Neuronal stem cell (in vitro differentiated cells): ENCODE data around the gene TEX47.

Experiments
- DNase-seq: peaks from one replicate; pipeline ENCODE4 v3.0.0-alpha.2; 2013; ENCODE audit warnings: low spot score
- H2AFZ ChIP-seq: one replicate; pipeline ENCODE4 v1.6.1; 2013; ENCODE audit warnings: mild to moderate bottlenecking, low read length, inconsistent platforms
- H2AK5ac ChIP-seq: 2 replicates; pipeline ENCODE4 v1.6.1; 2013; ENCODE audit warnings: low read depth, mild to moderate bottlenecking, inconsistent platforms, low read length, moderate library complexity, mixed read lengths
- H2BK120ac ChIP-seq: 2 replicates; pipeline ENCODE4 v1.6.1; 2013; ENCODE audit warnings: low read depth, mild to moderate bottlenecking, inconsistent platforms, low read length, moderate library complexity, mixed read lengths
- H2BK12ac ChIP-seq: one replicate; pipeline ENCODE4 v1.6.1; 2013; ENCODE audit warnings: low read length, inconsistent platforms
- H2BK15ac ChIP-seq: 2 replicates; pipeline ENCODE4 v1.6.1; 2013; ENCODE audit warnings: mild to moderate bottlenecking, low read length, inconsistent platforms, mixed read lengths
- H2BK5ac ChIP-seq: one replicate; pipeline ENCODE4 v1.6.1; 2013; ENCODE audit warnings: inconsistent platforms, mild to moderate bottlenecking, low read length, moderate library complexity
- H3K14ac ChIP-seq: one replicate; pipeline ENCODE4 v1.6.1; 2013; ENCODE audit warnings: low read length, inconsistent platforms
- H3K18ac ChIP-seq: 2 replicates; pipeline ENCODE4 v1.6.1; 2013; ENCODE audit warnings: low read length, inconsistent platforms
- H3K23ac ChIP-seq: 2 replicates; pipeline ENCODE4 v1.6.1; 2013; ENCODE audit warnings: low read depth, mild to moderate bottlenecking, mixed read lengths, low read length, inconsistent platforms; ENCODE audit not compliant: poor library complexity
- H3K27ac ChIP-seq: replicated peaks from 3 replicates; pipeline ENCODE4 v1.5.1; 2013; ENCODE audit warnings: low read length, inconsistent platforms
- H3K27me3 ChIP-seq, 3 experiments: 2 replicates each; pipeline ENCODE4 v1.6.1; 2013; ENCODE audit warnings: low read length in 3 of 3, mild to moderate bottlenecking in 2 of 3, inconsistent platforms in 1 of 3, low read depth in 1 of 3, mixed read lengths in 1 of 3, moderate library complexity in 1 of 3; ENCODE audit not compliant: control insufficient read depth in 3 of 3, insufficient read depth in 3 of 3
- H3K36me3 ChIP-seq, 2 donors: replicated peaks in 1 of 2; 2 replicates each; pipeline ENCODE4 v1.6.1; 2013; ENCODE audit warnings: low read length in 2 of 2; ENCODE audit not compliant: control insufficient read depth in 2 of 2, insufficient read depth in 2 of 2
- H3K4ac ChIP-seq: 2 replicates; pipeline ENCODE4 v1.6.1; 2013; ENCODE audit warnings: inconsistent platforms, mild to moderate bottlenecking, low read length, moderate library complexity
- H3K4me1 ChIP-seq, 2 donors: 1 replicate in 1 of 2; 2 replicates in 1 of 2; pipeline ENCODE4 v1.6.1; 2013; ENCODE audit warnings: low read length in 2 of 2, low read depth in 1 of 2; ENCODE audit not compliant: control insufficient read depth in 2 of 2, insufficient read depth in 1 of 2
- H3K4me2 ChIP-seq: one replicate; pipeline ENCODE4 v1.6.1; 2013; ENCODE audit warnings: mild to moderate bottlenecking, low read length, inconsistent platforms; ENCODE audit not compliant: insufficient read depth, poor library complexity, severe bottlenecking
- H3K4me3 ChIP-seq, 2 donors: 2 replicates each; pipeline ENCODE4 v1.5.1; 2013; ENCODE audit warnings: low read length in 2 of 2, mild to moderate bottlenecking in 2 of 2, inconsistent platforms in 1 of 2, moderate library complexity in 1 of 2
- H3K79me1 ChIP-seq: one replicate; pipeline ENCODE4 v1.6.1; 2013; ENCODE audit warnings: low read depth, mild to moderate bottlenecking, inconsistent platforms, low read length, moderate library complexity
- H3K9ac ChIP-seq: one replicate; pipeline ENCODE4 v1.6.1; 2013; ENCODE audit warnings: mild to moderate bottlenecking, low read depth, low read length, inconsistent platforms; ENCODE audit not compliant: poor library complexity
- H3K9me3 ChIP-seq, 2 donors: replicated peaks in 1 of 2; 2 replicates each; pipeline versions ENCODE3 to v1.6.1; 2013; ENCODE audit warnings: low read length in 2 of 2, mild to moderate bottlenecking in 2 of 2, inconsistent platforms in 1 of 2, low read depth in 1 of 2, mixed read lengths in 1 of 2, moderate library complexity in 1 of 2; ENCODE audit not compliant: control insufficient read depth in 2 of 2, insufficient read depth in 1 of 2
- H4K8ac ChIP-seq: one replicate; pipeline ENCODE4 v1.6.1; 2013; ENCODE audit warnings: low read depth, mild to moderate bottlenecking, inconsistent platforms, low read length, moderate library complexity
- H4K91ac ChIP-seq: one replicate; pipeline ENCODE4 v1.6.1; 2013; ENCODE audit warnings: low read length, low read depth, mild to moderate bottlenecking, inconsistent platforms; ENCODE audit not compliant: poor library complexity
- WGBS, 2 donors: extraction: QIAGEN DNeasy Blood & Tissue Kit; methylation state at CpG; one replicate each; pipeline ENCODE4 v1.1.7; 2013; ENCODE audit warnings: missing lambda C conversion rate in 2 of 2, mixed read lengths in 1 of 2; ENCODE audit not compliant: insufficient read length in 2 of 2, insufficient replicate concordance in 1 of 2; ENCODE audit errors: extremely low coverage in 2 of 2; 5-methylcytosine and 5-hydroxymethylcytosine counted together

TEX47 gene

DNA sequence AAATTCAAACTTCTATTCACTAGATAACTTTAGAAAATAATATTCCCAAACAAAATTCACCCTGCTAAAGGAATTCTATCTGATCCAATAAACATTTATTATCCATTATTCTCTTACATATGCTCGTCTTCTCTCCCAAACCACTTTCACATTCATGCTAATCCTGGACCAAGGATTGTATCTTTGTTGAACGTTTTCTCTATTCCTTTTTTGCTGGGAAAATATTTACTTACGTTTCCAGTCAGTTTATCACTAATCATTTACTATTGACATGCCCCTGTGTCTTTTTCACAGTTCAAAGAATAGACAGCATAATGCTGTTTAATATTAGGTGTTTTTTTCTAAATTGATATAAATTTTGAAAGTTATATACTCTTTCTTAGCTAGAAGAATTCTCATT, 3.2 kb downstream of the TEX47 start:
- no peak overlapping the region for H2AK5ac ChIP-seq
- no peak overlapping the region for H2BK120ac ChIP-seq
- H3K4ac ChIP-seq: no peak overlapping the region
- no peak overlapping the region for H3K18ac ChIP-seq
- H4K8ac ChIP-seq: no peak overlapping the region
- no peak overlapping the region for H3K14ac ChIP-seq
- H3K4me1 ChIP-seq: no peaks in the 10 kb centered on the region
- H3K27me3 ChIP-seq: no peaks in the 10 kb centered on the region
- no peaks in the 10 kb centered on the region for H3K9me3 ChIP-seq
- no peak overlapping the region for H2BK5ac ChIP-seq
- no peaks in the 10 kb centered on the region for H3K36me3 ChIP-seq
- no peak overlapping the region for H3K4me3 ChIP-seq
- H3K9ac ChIP-seq: no peak overlapping the region
- H3K23ac ChIP-seq: no peak overlapping the region
- no peak overlapping the region for H4K91ac ChIP-seq
- no peaks in the 10 kb centered on the region for H3K79me1 ChIP-seq
- no peak overlapping the region for H2BK12ac ChIP-seq
- no peak for DNase-seq
- no peak overlapping the region for H3K27ac ChIP-seq
- H3K4me2 ChIP-seq: no peak overlapping the region
- H2BK15ac ChIP-seq: no peak overlapping the region
- H2AFZ ChIP-seq: no peak overlapping the region
- 100% methylated on average over 1 of the region's 3 CpGs; no CpG with 5 or more reads in 1 of the 2 donors for WGBS, 2 donors

DNA sequence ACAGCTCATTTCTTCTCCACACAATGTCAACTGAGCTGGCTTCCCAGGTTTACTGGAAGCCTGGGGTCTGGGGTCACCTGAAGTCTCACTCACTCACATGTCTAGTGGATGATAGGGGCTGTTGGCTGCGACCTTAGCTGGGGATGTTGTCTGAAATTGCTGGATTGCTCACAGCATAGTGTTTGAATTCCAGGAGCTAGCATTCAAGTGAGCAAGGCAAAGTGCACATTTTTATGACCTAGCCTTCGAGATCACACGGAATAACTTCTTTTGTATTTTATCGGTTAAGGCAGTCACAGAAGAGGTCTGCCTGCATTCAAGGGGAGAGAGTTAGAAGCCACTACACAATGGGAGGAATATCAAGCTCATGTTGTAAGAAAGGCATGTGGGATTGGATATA, 3.6 kb downstream of the TEX47 start:
- no peak overlapping the region for H3K27ac ChIP-seq
- no peaks in the 10 kb centered on the region for H3K4me1 ChIP-seq
- H3K23ac ChIP-seq: no peak overlapping the region
- no peak overlapping the region for H2BK5ac ChIP-seq
- no peak overlapping the region for H2BK12ac ChIP-seq
- no peak overlapping the region for H2AK5ac ChIP-seq
- peak overlapping the region; percentile 36 for H2AFZ ChIP-seq
- no peak overlapping the region for H3K14ac ChIP-seq
- H3K27me3 ChIP-seq: no peaks in the 10 kb centered on the region
- no peak overlapping the region for H3K4ac ChIP-seq
- H3K79me1 ChIP-seq: no peaks in the 10 kb centered on the region
- H3K9ac ChIP-seq: no peak overlapping the region
- no peak overlapping the region for H2BK15ac ChIP-seq
- no peak overlapping the region for H4K91ac ChIP-seq
- H3K9me3 ChIP-seq: no peaks in the 10 kb centered on the region
- H2BK120ac ChIP-seq: no peak overlapping the region
- no peak overlapping the region for H3K4me3 ChIP-seq
- no CpG with 5 or more reads among the region's 4 CpGs for WGBS, 2 donors
- no peak overlapping the region for H3K4me2 ChIP-seq
- H4K8ac ChIP-seq: no peak overlapping the region
- no peaks in the 10 kb centered on the region for H3K36me3 ChIP-seq
- DNase-seq: no peak
- H3K18ac ChIP-seq: no peak overlapping the region

DNA sequence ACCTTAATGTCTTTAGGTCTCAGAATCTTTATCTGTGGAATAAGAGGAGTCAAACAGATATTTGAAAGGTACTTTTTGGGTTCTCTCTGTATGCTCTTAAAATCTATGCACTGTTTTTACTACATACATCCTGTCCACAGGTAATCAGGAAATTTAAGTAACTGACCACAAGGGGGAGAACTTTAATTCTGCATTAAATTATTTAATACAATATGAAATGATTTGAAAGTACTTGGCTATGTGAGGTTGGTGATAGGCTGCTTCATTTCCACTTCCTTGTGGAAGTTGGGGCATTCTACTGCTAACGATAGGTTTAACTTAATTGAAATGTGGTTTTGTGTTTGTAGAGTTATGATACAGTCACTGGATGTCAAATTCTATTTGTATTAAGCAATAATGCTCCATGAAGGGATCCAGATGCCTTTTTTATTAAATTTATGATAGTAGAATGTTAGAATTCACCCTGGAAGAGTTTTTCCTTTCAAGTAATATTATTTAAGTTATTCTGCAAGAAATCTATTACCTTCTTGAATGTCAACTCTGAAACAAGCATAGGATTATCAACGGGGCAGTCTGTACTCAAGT, 6.0 kb downstream of the TEX47 start:
- no peak for DNase-seq
- no peak overlapping the region for H2AFZ ChIP-seq
- no peaks in the 10 kb centered on the region for H3K79me1 ChIP-seq
- no peak overlapping the region for H3K14ac ChIP-seq
- no peak overlapping the region for H2AK5ac ChIP-seq
- H2BK15ac ChIP-seq: no peak overlapping the region
- H3K27ac ChIP-seq: no peak overlapping the region
- no peak overlapping the region for H2BK5ac ChIP-seq
- no peak overlapping the region for H3K23ac ChIP-seq
- no peaks in the 10 kb centered on the region for H3K4me1 ChIP-seq
- H3K4me3 ChIP-seq: no peak overlapping the region
- no CpG with 5 or more reads among the region's 2 CpGs for WGBS, 2 donors
- no peak overlapping the region for H2BK120ac ChIP-seq
- no peaks in the 10 kb centered on the region for H3K27me3 ChIP-seq
- no peaks in the 10 kb centered on the region for H3K9me3 ChIP-seq
- no peak overlapping the region for H3K4me2 ChIP-seq
- no peak overlapping the region for H3K18ac ChIP-seq
- H4K8ac ChIP-seq: no peak overlapping the region
- H3K9ac ChIP-seq: no peak overlapping the region
- H3K36me3 ChIP-seq: no peaks in the 10 kb centered on the region
- H2BK12ac ChIP-seq: no peak overlapping the region
- no peak overlapping the region for H3K4ac ChIP-seq
- no peak overlapping the region for H4K91ac ChIP-seq

DNA sequence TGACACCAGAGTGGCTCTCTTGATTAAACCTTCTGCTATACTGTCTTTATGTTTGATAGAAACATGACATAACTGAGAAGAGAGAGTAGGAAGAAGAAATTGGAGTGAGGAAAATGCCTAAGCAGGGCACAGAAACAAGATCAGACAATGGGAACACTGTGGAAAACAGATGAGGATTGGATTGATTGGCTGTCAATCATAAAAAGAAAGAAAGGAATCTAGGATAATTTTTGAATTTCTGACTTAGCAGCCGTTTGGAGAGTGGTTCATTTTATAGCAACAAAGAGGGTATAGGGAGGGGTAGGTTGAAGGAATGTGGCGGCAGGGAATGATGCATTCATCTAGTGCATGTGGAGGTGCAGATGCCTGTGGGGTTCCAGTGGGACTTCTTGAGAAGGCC, 7.8 kb downstream of the TEX47 start:
- H3K79me1 ChIP-seq: no peaks in the 10 kb centered on the region
- no peaks in the 10 kb centered on the region for H3K36me3 ChIP-seq
- H2BK12ac ChIP-seq: no peak overlapping the region
- no peak overlapping the region for H2BK120ac ChIP-seq
- no peaks in the 10 kb centered on the region for H3K9me3 ChIP-seq
- no peaks in the 10 kb centered on the region for H3K4me1 ChIP-seq
- no peak for DNase-seq
- no peak overlapping the region for H3K9ac ChIP-seq
- no peak overlapping the region for H3K27ac ChIP-seq
- no peak overlapping the region for H3K18ac ChIP-seq
- H3K4me3 ChIP-seq: no peak overlapping the region
- no peak overlapping the region for H4K8ac ChIP-seq
- H3K14ac ChIP-seq: peak overlapping the region; percentile 6
- no peak overlapping the region for H4K91ac ChIP-seq
- no peak overlapping the region for H2AFZ ChIP-seq
- no peak overlapping the region for H3K4ac ChIP-seq
- no peak overlapping the region for H2BK5ac ChIP-seq
- no CpG with 5 or more reads among the region's 2 CpGs for WGBS, 2 donors
- H3K23ac ChIP-seq: no peak overlapping the region
- no peak overlapping the region for H3K4me2 ChIP-seq
- H3K27me3 ChIP-seq: no peaks in the 10 kb centered on the region
- no peak overlapping the region for H2BK15ac ChIP-seq
- H2AK5ac ChIP-seq: no peak overlapping the region
